GM23338 (cell line): ENCODE results near the gene DSG2. TPM values are rescaled to one million over a fixed set of nuclear protein-coding genes. Genes with fewer than 3 reads are reported as not detected.
"Not testable (repeated sequence)": the region's sequence is repeated elsewhere in the genome, so short reads cannot be mapped to it uniquely, and the experiment has no call there.

Source experiments
- ATAC-seq: fragments of 200-7000 bp; cut with Tn5 transposase; 3 replicates; pipeline ENCODE4 v1.9.1; 2020
- DNase-seq: peaks from one replicate; pipeline ENCODE4 v3.0.0-alpha.2; 2015; ENCODE audit warnings: low spot score
- H2AFZ ChIP-seq: fragments of 200-600 bp; sonication (generic); 2 replicates; pipeline ENCODE4 v1.8.0; 2016; ENCODE audit warnings: antibody characterized with exemption, mild to moderate bottlenecking, moderate library complexity
- H3F3A ChIP-seq: fragments of 200-600 bp; sonication (generic); replicated peaks from 2 replicates; pipeline ENCODE4 v1.8.0; 2017; ENCODE audit warnings: antibody characterized with exemption, mixed run types, low read depth
- H3K27ac ChIP-seq: fragments of 200-600 bp; sonication (generic); 2 replicates; pipeline ENCODE4 v1.6.1; 2016; ENCODE audit warnings: low read depth
- H3K27me3 ChIP-seq: fragments of 200-600 bp; sonication (generic); 2 replicates; pipeline ENCODE4 v1.8.0; 2016; ENCODE audit warnings: mild to moderate bottlenecking, mixed run types, moderate library complexity; ENCODE audit not compliant: insufficient read depth
- H3K36me3 ChIP-seq: fragments of 200-600 bp; sonication (generic); 2 replicates; pipeline ENCODE4 v1.8.0; 2016; ENCODE audit warnings: mild to moderate bottlenecking; ENCODE audit not compliant: insufficient read depth
- H3K4me1 ChIP-seq: fragments of 200-600 bp; sonication (generic); 2 replicates; pipeline ENCODE4 v1.8.0; 2016; ENCODE audit warnings: mild to moderate bottlenecking, moderate library complexity; ENCODE audit not compliant: insufficient read depth
- H3K4me2 ChIP-seq: fragments of 200-600 bp; sonication (generic); 2 replicates; pipeline ENCODE4 v1.7.1; 2017; ENCODE audit warnings: mixed run types
- H3K4me3 ChIP-seq: fragments of 200-600 bp; sonication (generic); 2 replicates; pipeline ENCODE4 v1.6.1; 2016; ENCODE audit warnings: mixed run types
- H3K79me2 ChIP-seq: fragments of 200-600 bp; sonication (generic); replicated peaks from 2 replicates; pipeline ENCODE4 v1.8.0; 2017; ENCODE audit warnings: mild to moderate bottlenecking; ENCODE audit not compliant: insufficient read depth
- H3K9me2 ChIP-seq: fragments of 200-600 bp; sonication (generic); 2 replicates; pipeline ENCODE4 v1.8.0; 2017; ENCODE audit not compliant: insufficient read depth
- H4K20me1 ChIP-seq: fragments of 200-600 bp; sonication (generic); replicated peaks from 2 replicates; pipeline ENCODE4 v1.8.0; 2017; ENCODE audit warnings: mild to moderate bottlenecking; ENCODE audit not compliant: insufficient read depth
- H3K27ac Mint-ChIP-seq: 2 replicates; pipeline ENCODE4 v1.8.0; 2020; ENCODE audit warnings: inconsistent platforms, mild to moderate bottlenecking, moderate library complexity, mixed read lengths
- H3K27me3 Mint-ChIP-seq: 3 replicates; pipeline ENCODE4 v1.8.0; 2022; ENCODE audit warnings: low read depth, mild to moderate bottlenecking, moderate library complexity, mixed read lengths, inconsistent platforms; ENCODE audit not compliant: insufficient read depth, poor library complexity
- H3K36me3 Mint-ChIP-seq: 3 replicates; pipeline ENCODE4 v1.8.0; 2021; ENCODE audit warnings: low read depth, mild to moderate bottlenecking, inconsistent platforms, moderate library complexity, mixed read lengths
- H3K4me1 Mint-ChIP-seq: 3 replicates; pipeline ENCODE4 v1.8.0; 2020; ENCODE audit warnings: mild to moderate bottlenecking, inconsistent platforms, mixed read lengths
- H3K4me3 Mint-ChIP-seq: 3 replicates; pipeline ENCODE4 v1.8.0; 2021; ENCODE audit warnings: moderate library complexity, mild to moderate bottlenecking, inconsistent platforms, mixed read lengths
- H3K9me3 Mint-ChIP-seq: 3 replicates; pipeline ENCODE4 v1.8.0; 2020; ENCODE audit warnings: moderate library complexity, mild to moderate bottlenecking, inconsistent platforms, mixed read lengths
- CREB1 ChIP-seq: fragments of 250-450 bp; sonication (Bioruptor Pico); IDR thresholded peaks from 2 replicates; pipeline ENCODE4 v1.5.0; 2020; ENCODE audit warnings: low read depth, mild to moderate bottlenecking, moderate library complexity
- CTCF ChIP-seq, 2 experiments: fragments of 200-600 bp in 1 of 2; sonication (generic) in 1 of 2; conservative IDR thresholded peaks; 2 replicates each; pipeline versions ENCODE4 v1.5.1 to v1.6.1; 2016 to 2017; ENCODE audit warnings: antibody characterized with exemption in 2 of 2, low read depth in 2 of 2, mild to moderate bottlenecking in 2 of 2, moderate library complexity in 1 of 2
- EZH2 ChIP-seq: fragments of 200-600 bp; sonication (generic); IDR thresholded peaks from one replicate; pipeline ENCODE4 v1.8.0; 2017; ENCODE audit warnings: antibody characterized with exemption, mild to moderate bottlenecking, low read depth; ENCODE audit not compliant: unreplicated experiment
- EZH2phosphoT487 ChIP-seq: fragments of 200-600 bp; sonication (generic); IDR thresholded peaks from one replicate; pipeline ENCODE4 v1.8.1; 2018; ENCODE audit warnings: antibody characterized with exemption; ENCODE audit not compliant: unreplicated experiment
- JUNB ChIP-seq: IDR thresholded peaks from one replicate; pipeline ENCODE4 v1.6.1; 2016; ENCODE audit warnings: antibody characterized with exemption; ENCODE audit not compliant: unreplicated experiment
- POLR2AphosphoS5 ChIP-seq: IDR thresholded peaks from 2 replicates; pipeline ENCODE4 v1.6.1; 2016; ENCODE audit warnings: antibody characterized with exemption, low read depth
- STAT1 ChIP-seq: IDR thresholded peaks from one replicate; pipeline ENCODE4 v1.6.1; 2016; ENCODE audit warnings: antibody characterized with exemption; ENCODE audit not compliant: unreplicated experiment
- ZNF114 ChIP-seq: fragments of 250-450 bp; sonication (Bioruptor Pico); IDR thresholded peaks from 2 replicates; pipeline ENCODE4 v1.5.0; 2020; ENCODE audit warnings: mild to moderate bottlenecking, moderate library complexity
- ZNF331 ChIP-seq: fragments of 250-450 bp; sonication (Bioruptor Pico); IDR thresholded peaks from 2 replicates; pipeline ENCODE4 v1.5.0; 2020; ENCODE audit warnings: low read depth, mild to moderate bottlenecking, moderate library complexity
- polyA plus RNA-seq: library from polyadenylated mRNA; unstranded; fragments of >200 nt; fragmentation: Nextera tagmentation; extraction: Ambion mirVana; gene quantifications from 2 replicates; pipeline ENCODE4 v1.2.1, GENCODE V29; 2016
- total RNA-seq: library from RNA; depleted of rRNA; stranded (reverse); fragments of >200 nt; shearing (Covaris generic); gene quantifications from 2 replicates; pipeline ENCODE4 v1.2.3, GENCODE V29; 2014
- TF ChIP-seq, protein P1 (sequence below): fragments of 250-450 bp; sonication (Bioruptor Pico); IDR thresholded peaks from 2 replicates; pipeline ENCODE4 v1.5.0; 2020; ENCODE audit warnings: mild to moderate bottlenecking, moderate library complexity
- TF ChIP-seq, protein P2 (sequence below): IDR thresholded peaks from 2 replicates; pipeline ENCODE4 v1.6.1; 2016; ENCODE audit warnings: antibody characterized with exemption

The DSG2 gene
- total and polyA plus RNA-seq, 2 experiments from 2014 or later = 44.7 to 144 TPM

- Histone ChIP-seq H3K4me1 (peaks cover 10% of the 10 kb centered on the region), H2AFZ (no peak overlapping the region), H3K79me2 (peaks cover 6% of the 10 kb centered on the region), H3K36me3 (no peaks in the 10 kb centered on the region), H3K9me2 (no peaks in the 10 kb centered on the region), H3K4me3 (no peak overlapping the region), H4K20me1 (no peaks in the 10 kb centered on the region), H3K27ac (no peak overlapping the region), H3F3A (0 out of 2 replicates have a peak, but pooled peaks cover 6% of the 10 kb centered on the region), H3K27me3 (0 out of 2 replicates have a peak, but pooled peaks cover 6% of the 10 kb centered on the region), H3K4me2 (no peak overlapping the region)
- Mint-ChIP-seq H3K9me3 (no peaks in the 10 kb centered on the region; the same call in 2 of the 3 replicates), H3K27ac (no peak overlapping the region), H3K27me3 (peaks cover 3% of the 10 kb centered on the region), H3K4me3 (no peak overlapping the region), H3K4me1 (peaks cover 9% of the 10 kb centered on the region), H3K36me3 (no peaks in the 10 kb centered on the region)
- no peak for DNase-seq
- ATAC-seq = no peak
- TF ChIP-seq, protein P1, sequence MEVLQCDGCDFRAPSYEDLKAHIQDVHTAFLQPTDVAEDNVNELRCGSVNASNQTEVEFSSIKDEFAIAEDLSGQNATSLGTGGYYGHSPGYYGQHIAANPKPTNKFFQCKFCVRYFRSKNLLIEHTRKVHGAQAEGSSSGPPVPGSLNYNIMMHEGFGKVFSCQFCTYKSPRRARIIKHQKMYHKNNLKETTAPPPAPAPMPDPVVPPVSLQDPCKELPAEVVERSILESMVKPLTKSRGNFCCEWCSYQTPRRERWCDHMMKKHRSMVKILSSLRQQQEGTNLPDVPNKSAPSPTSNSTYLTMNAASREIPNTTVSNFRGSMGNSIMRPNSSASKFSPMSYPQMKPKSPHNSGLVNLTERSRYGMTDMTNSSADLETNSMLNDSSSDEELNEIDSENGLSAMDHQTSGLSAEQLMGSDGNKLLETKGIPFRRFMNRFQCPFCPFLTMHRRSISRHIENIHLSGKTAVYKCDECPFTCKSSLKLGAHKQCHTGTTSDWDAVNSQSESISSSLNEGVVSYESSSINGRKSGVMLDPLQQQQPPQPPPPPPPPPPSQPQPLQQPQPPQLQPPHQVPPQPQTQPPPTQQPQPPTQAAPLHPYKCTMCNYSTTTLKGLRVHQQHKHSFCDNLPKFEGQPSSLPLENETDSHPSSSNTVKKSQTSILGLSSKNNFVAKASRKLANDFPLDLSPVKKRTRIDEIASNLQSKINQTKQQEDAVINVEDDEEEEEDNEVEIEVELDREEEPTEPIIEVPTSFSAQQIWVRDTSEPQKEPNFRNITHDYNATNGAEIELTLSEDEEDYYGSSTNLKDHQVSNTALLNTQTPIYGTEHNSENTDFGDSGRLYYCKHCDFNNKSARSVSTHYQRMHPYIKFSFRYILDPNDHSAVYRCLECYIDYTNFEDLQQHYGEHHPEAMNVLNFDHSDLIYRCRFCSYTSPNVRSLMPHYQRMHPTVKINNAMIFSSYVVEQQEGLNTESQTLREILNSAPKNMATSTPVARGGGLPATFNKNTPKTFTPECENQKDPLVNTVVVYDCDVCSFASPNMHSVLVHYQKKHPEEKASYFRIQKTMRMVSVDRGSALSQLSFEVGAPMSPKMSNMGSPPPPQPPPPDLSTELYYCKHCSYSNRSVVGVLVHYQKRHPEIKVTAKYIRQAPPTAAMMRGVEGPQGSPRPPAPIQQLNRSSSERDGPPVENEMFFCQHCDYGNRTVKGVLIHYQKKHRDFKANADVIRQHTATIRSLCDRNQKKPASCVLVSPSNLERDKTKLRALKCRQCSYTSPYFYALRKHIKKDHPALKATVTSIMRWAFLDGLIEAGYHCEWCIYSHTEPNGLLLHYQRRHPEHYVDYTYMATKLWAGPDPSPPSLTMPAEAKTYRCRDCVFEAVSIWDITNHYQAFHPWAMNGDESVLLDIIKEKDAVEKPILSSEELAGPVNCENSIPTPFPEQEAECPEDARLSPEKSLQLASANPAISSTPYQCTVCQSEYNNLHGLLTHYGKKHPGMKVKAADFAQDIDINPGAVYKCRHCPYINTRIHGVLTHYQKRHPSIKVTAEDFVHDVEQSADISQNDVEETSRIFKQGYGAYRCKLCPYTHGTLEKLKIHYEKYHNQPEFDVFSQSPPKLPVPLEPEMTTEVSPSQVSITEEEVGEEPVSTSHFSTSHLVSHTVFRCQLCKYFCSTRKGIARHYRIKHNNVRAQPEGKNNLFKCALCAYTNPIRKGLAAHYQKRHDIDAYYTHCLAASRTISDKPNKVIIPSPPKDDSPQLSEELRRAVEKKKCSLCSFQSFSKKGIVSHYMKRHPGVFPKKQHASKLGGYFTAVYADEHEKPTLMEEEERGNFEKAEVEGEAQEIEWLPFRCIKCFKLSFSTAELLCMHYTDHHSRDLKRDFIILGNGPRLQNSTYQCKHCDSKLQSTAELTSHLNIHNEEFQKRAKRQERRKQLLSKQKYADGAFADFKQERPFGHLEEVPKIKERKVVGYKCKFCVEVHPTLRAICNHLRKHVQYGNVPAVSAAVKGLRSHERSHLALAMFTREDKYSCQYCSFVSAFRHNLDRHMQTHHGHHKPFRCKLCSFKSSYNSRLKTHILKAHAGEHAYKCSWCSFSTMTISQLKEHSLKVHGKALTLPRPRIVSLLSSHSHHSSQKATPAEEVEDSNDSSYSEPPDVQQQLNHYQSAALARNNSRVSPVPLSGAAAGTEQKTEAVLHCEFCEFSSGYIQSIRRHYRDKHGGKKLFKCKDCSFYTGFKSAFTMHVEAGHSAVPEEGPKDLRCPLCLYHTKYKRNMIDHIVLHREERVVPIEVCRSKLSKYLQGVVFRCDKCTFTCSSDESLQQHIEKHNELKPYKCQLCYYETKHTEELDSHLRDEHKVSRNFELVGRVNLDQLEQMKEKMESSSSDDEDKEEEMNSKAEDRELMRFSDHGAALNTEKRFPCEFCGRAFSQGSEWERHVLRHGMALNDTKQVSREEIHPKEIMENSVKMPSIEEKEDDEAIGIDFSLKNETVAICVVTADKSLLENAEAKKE = no peak
- TF ChIP-seq ZNF331 (no peak), EZH2phosphoT487 (no peak), CREB1 (CRISPR knock-in tag) (no peak), JUNB (no peak), EZH2 (no peak), STAT1 (no peak), CTCF (conservative IDR thresholded peaks at IDR 0.05; ENCODE audit: low read depth in 2 of 2) (no peak), POLR2AphosphoS5 (no peak), ZNF114 (CRISPR knock-in tag) (no peak)
- TF ChIP-seq, protein P2, sequence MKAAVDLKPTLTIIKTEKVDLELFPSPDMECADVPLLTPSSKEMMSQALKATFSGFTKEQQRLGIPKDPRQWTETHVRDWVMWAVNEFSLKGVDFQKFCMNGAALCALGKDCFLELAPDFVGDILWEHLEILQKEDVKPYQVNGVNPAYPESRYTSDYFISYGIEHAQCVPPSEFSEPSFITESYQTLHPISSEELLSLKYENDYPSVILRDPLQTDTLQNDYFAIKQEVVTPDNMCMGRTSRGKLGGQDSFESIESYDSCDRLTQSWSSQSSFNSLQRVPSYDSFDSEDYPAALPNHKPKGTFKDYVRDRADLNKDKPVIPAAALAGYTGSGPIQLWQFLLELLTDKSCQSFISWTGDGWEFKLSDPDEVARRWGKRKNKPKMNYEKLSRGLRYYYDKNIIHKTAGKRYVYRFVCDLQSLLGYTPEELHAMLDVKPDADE = no peak
These were observed 4.0 kb upstream of the DSG2 start for GRCh38 chr18:31493941-31494340.

GRCh38 chr18:31494705-31495244, 3.2 kb upstream of the DSG2 start:
- not testable (repeated sequence) for H3K27me3 ChIP-seq, H3K9me3 Mint-ChIP-seq, H3K4me3 ChIP-seq, DNase-seq, H3K4me2 ChIP-seq, H3K36me3 Mint-ChIP-seq, H3K27me3 Mint-ChIP-seq, H2AFZ ChIP-seq, H4K20me1 ChIP-seq, H3K36me3 ChIP-seq, H3F3A ChIP-seq, H3K27ac ChIP-seq, H3K27ac Mint-ChIP-seq, H3K9me2 ChIP-seq, H3K4me3 Mint-ChIP-seq, ATAC-seq
- peaks cover 14% of the 10 kb centered on the region for H3K4me1 Mint-ChIP-seq
- Histone ChIP-seq H3K79me2 (peaks cover 14% of the 10 kb centered on the region), H3K4me1 (peaks cover 19% of the 10 kb centered on the region)
